Choroid plexus epithelial cell (primary cell): ENCODE measurements around the gene TNFRSF21.
"Not testable (repeated sequence)": the region's sequence is repeated elsewhere in the genome, so short reads cannot be mapped to it uniquely, and the experiment has no call there.

ENCODE experiments used
- DNase-seq: peaks from one replicate; pipeline ENCODE4 v3.0.0-alpha.2; 2010; ENCODE audit warnings: low read depth
- H3K4me3 ChIP-seq: 2 replicates; pipeline ENCODE4 v1.5.1; 2011; ENCODE audit warnings: low read depth, mild to moderate bottlenecking, control low read depth, low read length, moderate library complexity
- CTCF ChIP-seq: conservative IDR thresholded peaks from 2 replicates; pipeline ENCODE4 v1.5.1; 2011; ENCODE audit warnings: low read depth, mild to moderate bottlenecking, control low read depth, inconsistent platforms, low read length, moderate library complexity

The TNFRSF21 gene

GRCh38 chr6:47277702-47278101 lies 32.0 kb downstream of the TNFRSF21 start:
- no peak for DNase-seq
- TF ChIP-seq CTCF, result no peak
- H3K4me3 ChIP-seq, result no peak overlapping the region

DNA sequence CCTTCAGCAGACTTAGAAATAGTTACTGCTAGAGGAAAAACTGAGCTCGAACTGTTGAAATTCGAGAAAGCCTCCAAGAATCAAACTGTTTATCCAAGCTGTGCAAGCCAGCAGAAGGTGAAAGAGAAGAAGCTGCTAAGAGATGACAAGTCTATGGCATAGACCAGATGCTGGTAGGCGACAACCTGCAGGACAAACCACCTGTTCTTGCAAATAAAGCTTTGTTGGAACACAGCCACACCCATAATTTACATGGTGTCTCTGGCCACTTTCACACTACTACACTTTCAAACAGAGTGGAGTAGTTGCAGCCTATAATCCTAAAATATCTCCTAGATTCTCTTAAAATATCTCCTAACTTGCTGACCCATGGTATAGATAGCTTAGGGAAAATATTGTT lies 33.3 kb downstream of the TNFRSF21 start:
- TF ChIP-seq CTCF, result no peak

GRCh38 chr6:47275640-47276039 lies 34.1 kb downstream of the TNFRSF21 start:
- no peak overlapping the region for H3K4me3 ChIP-seq
- no peak for DNase-seq
- no peak for TF ChIP-seq CTCF

More for the DNA sequence above, 33.3 kb downstream of the TNFRSF21 start:
- no peak for DNase-seq
- H3K4me3 ChIP-seq, result no peak overlapping the region

- not testable (repeated sequence) for H3K4me3 ChIP-seq, DNase-seq
Measured at GRCh38 chr6:47275132-47275531, 34.6 kb downstream of the TNFRSF21 start.

DNA sequence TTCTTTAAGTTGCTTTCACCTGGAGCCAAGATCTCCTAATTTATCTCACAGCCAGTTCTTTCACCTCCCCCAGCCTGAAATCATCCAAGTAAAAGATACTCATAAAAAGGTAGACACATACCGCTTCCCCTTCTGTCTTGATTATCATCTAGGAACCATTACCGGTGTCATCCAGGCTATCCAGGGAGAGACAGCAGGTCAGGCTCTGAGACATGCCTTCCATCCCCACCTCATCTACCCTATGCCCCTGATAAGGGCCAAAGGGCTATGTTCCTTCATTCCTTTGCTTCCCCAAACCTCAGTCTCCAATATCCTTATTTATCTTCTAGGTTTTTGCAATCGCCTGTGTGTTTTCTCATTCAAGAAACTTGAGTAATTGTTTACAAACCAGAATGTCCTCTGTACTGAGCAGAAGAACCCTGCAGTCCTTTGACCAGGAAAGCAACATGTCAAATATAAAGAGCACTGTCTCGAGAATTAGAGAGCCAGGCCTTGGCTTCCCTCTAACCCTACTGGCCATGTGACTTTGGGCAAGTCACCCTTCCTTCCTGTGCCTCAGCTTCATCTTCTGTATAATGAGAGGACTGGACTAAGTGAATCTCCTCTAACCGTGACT lies 41.0 kb downstream of the TNFRSF21 start:
- H3K4me3 ChIP-seq, result no peak overlapping the region
- DNase-seq, result no peak
- no peak for TF ChIP-seq CTCF

DNA sequence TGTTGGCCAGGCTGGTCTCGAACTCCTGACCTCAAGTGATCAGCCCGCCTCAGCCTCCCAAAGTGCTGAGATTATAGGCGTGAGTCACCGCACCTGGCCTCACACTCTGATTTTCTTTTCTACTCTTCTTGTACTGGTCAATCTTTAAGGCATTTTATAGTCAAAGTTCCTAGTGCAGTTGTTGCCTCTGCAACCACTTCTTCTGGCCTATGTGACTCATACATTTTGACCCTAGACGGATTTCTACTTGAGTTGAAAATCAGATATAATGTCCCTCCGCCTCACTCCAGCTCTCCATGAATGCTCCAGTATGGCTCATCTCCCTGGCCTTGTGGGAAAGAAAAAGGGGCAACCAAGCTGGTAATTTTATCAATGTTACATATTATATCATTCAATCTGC lies 42.4 kb downstream of the TNFRSF21 start:
- no peak for TF ChIP-seq CTCF
- no peak overlapping the region for H3K4me3 ChIP-seq
- DNase-seq, result peak; percentile 53

DNA sequence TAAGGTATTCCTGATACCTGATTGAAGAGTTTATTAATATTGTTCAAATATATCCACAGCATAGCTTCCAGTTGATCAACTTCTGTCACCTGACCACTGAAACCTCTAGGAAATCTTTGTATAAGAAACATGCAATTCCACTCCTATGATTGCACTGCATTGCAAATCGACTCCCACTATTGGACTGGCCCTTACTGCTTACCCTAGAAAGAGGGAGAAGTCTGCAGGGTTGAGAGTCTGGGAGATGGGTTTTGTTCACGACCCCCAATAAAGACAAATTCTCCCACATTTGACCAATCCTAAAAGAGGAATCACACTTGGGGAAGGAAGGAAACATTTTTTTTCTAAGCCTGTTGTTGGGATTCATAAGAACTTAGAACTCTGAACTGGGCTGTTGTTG lies 43.7 kb downstream of the TNFRSF21 start:
- DNase-seq, result no peak
- TF ChIP-seq CTCF, result no peak
- H3K4me3 ChIP-seq, result no peak overlapping the region
